AG10803 (cell line): ENCODE results near the gene ZNF407.

ENCODE experiments used
- DNase-seq: peaks from one replicate; pipeline ENCODE4 v3.0.0; 2010; ENCODE audit warnings: low read depth
- H3K4me3 ChIP-seq: 2 replicates; pipeline ENCODE4 v1.5.1; 2011; ENCODE audit warnings: mild to moderate bottlenecking, low read length, control low read depth
- CTCF ChIP-seq: conservative IDR thresholded peaks from 2 replicates; pipeline ENCODE4 v1.5.1; 2011; ENCODE audit warnings: mild to moderate bottlenecking, low read length, control low read depth, inconsistent platforms

ZNF407 gene

DNA sequence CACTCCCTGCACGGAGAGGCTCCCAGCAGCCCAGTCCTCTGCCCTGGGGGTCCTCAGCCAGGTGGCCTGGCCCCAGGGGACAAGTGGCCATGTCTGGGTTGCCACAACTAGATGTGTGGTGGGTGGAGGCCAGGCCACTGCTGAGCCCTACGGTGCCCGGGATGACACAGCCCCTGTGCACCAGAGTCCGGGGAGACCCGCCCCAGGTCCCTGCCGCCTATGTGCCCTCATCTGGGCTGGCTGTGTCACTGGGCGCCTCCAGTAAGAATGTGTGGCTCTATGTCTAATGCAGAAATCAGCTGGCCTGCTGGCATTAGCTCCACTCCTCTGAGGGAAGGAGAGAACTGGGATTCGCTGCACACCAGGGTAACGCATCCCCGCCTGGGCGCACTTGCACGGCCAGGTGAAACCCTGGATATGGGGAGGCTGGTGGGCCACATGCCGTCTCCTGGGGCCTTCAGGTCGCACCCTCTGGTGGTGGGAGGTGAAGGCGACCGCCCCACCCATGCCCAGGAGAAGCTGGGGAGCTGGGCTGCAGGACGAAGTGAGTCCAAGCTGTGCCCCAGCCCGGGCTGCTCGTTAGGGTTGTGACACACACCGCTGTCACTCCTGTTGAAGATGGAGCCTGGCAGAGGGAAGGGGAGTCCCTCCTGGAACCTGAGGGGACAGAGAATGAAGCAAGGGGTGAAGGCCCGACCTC is 475.2 kb downstream of the ZNF407 start:
- no peak for TF ChIP-seq CTCF
- no peak for DNase-seq

DNA sequence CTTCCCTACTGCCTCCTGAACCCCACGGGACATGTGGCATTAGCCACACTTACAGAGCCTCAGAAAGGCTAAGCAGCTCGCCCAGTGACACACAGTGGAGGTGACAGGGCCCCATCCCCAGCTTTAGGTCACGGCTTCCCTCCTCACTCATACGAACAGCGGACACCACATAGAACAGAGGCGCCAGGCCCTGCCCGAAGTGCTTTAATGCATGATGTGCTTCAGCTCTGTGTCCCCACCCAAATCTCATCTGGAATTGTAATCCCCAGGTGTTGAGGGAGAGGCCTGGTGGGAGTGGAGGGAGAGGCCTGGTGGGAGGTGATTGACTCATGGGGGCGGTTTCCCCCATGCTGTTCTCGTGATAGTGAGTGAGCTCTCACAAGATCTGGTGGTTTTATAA is 476.0 kb downstream of the ZNF407 start:
- H3K4me3 ChIP-seq: no peak overlapping the region
- no peak for DNase-seq
- TF ChIP-seq CTCF: no peak

More for the DNA sequence above, 475.2 kb downstream of the ZNF407 start:
- no peak overlapping the region for H3K4me3 ChIP-seq

- H3K4me3 ChIP-seq: no peak overlapping the region
- TF ChIP-seq CTCF: no peak
- no peak for DNase-seq
Observed at GRCh38 chr18:75074196-75075015, 476.7 kb downstream of the ZNF407 start.

GRCh38 chr18:75075016-75075305 is 477.3 kb downstream of the ZNF407 start:
- no peak for DNase-seq
- no peak overlapping the region for H3K4me3 ChIP-seq
- TF ChIP-seq CTCF: no peak

DNA sequence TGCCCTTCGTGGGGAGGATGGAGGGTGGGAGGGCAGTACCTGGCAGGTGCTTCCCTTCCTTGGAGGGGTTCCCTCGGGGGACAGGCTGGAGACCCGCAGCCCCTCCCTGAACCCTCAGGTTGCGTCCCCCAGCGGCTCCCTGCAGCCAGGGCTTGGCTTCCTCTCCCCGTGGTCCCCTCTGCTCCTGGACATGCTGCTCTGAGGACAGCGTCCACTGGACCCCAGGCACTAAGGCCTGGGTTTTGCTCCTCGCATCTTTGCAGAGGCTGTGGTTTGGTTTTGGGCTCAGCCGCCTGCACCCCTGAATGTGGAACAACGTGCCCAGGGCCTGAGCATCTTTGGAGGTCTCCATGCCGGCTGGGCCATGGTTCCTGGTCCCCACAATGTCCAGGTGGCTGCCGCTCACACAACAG is 477.8 kb downstream of the ZNF407 start:
- TF ChIP-seq CTCF: no peak
- no peak overlapping the region for H3K4me3 ChIP-seq
- DNase-seq: no peak

GRCh38 chr18:75076286-75076685 is 478.6 kb downstream of the ZNF407 start:
- DNase-seq: no peak
- TF ChIP-seq CTCF: no peak
- no peak overlapping the region for H3K4me3 ChIP-seq

DNA sequence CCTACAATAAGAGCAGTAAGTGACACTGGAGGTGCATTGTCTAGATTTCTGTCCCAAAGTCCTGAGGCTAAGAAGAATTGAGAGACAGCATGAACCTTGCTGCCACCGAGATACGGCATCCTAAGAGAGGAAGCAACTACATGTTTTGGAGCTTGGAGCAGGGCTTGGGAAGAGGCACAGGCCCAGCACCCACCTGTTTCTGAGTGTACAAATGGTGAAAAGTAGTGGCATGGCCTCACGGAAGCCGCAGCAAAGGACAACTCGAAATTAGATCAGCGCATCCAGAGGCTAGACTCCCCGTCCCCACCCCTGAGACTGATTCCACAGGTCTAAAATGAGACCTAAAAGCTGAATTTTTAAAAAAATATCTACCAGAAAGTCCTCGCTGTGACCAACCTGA is 483.8 kb downstream of the ZNF407 start:
- no peak overlapping the region for H3K4me3 ChIP-seq
- no peak for DNase-seq
- no peak for TF ChIP-seq CTCF
